Gastroesophageal sphincter (tissue), 3 donors: ENCODE data around the gene SLITRK5.

Experiments
- CTCF ChIP-seq, 4 experiments: fragments of 200-600 bp in 2 of 4; fragments of 450-650 bp in 2 of 4; sonication (generic) in 1 of 4; IDR thresholded peaks; one replicate each; pipeline ENCODE4 v1.5.1; 2017 to 2019; ENCODE audit warnings: antibody characterized with exemption in 4 of 4, mild to moderate bottlenecking in 2 of 4, moderate library complexity in 2 of 4
- POLR2A ChIP-seq, 2 donors: fragments of 450-650 bp; IDR thresholded peaks; one replicate each; pipeline ENCODE4 v1.6.1; 2017; ENCODE audit warnings: antibody characterized with exemption in 2 of 2, mild to moderate bottlenecking in 2 of 2, moderate library complexity in 1 of 2
- POLR2AphosphoS5 ChIP-seq: sonication (generic); formaldehyde crosslinking; IDR thresholded peaks from one replicate; pipeline ENCODE4 v1.6.1; 2017; ENCODE audit warnings: antibody characterized with exemption

GRCh38 chr13:87678372-87678752 lies 7.2 kb downstream of the SLITRK5 start:
- no peak for TF ChIP-seq CTCF (IDR thresholded peaks at IDR 0.05)
- TF ChIP-seq POLR2AphosphoS5, result no peak
- no peak for TF ChIP-seq POLR2A (IDR thresholded peaks at IDR 0.05)
